Measurements from ENCODE around the gene RPS13.

GRCh38 chr11:17046690-17047089, 30.8 kb downstream of the RPS13 start:
- TF ChIP-seq, protein P1, sequence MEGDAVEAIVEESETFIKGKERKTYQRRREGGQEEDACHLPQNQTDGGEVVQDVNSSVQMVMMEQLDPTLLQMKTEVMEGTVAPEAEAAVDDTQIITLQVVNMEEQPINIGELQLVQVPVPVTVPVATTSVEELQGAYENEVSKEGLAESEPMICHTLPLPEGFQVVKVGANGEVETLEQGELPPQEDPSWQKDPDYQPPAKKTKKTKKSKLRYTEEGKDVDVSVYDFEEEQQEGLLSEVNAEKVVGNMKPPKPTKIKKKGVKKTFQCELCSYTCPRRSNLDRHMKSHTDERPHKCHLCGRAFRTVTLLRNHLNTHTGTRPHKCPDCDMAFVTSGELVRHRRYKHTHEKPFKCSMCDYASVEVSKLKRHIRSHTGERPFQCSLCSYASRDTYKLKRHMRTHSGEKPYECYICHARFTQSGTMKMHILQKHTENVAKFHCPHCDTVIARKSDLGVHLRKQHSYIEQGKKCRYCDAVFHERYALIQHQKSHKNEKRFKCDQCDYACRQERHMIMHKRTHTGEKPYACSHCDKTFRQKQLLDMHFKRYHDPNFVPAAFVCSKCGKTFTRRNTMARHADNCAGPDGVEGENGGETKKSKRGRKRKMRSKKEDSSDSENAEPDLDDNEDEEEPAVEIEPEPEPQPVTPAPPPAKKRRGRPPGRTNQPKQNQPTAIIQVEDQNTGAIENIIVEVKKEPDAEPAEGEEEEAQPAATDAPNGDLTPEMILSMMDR (IDR thresholded peaks at IDR 0.05 in 2 of 3, conservative IDR thresholded peaks at IDR 0.05 in 1 of 3; ENCODE audit: control insufficient read depth in 2 of 3, extremely low read depth in 1 of 3, insufficient read depth in 1 of 3, low read depth in 3 of 3, low read length in 3 of 3): no peak
- TF ChIP-seq POLR2A (IDR thresholded peaks at IDR 0.05; ENCODE audit: low read depth, low read length): no peak
- TF ChIP-seq MXI1 (IDR thresholded peaks at IDR 0.05; ENCODE audit: low read depth, low read length): no peak
- TF ChIP-seq SMAD5 (IDR thresholded peaks at IDR 0.05; ENCODE audit: low read depth): no peak
- TF ChIP-seq TAF1 (IDR thresholded peaks at IDR 0.05; ENCODE audit: borderline replicate concordance, low read depth, low read length): no peak
